ENCODE data around the gene DES.

The DES gene

GRCh38 chr2:219459460-219460311 lies 41.5 kb downstream of the DES start:
- DNase-seq = peak; percentile 24 to 31

GRCh38 chr2:219460424-219460926 lies 42.3 kb downstream of the DES start:
- no peak for DNase-seq

GRCh38 chr2:219461047-219461514 lies 42.9 kb downstream of the DES start:
- DNase-seq = no peak

GRCh38 chr2:219461669-219462068 lies 43.5 kb downstream of the DES start:
- DNase-seq = no peak

GRCh38 chr2:219462349-219462748 lies 44.2 kb downstream of the DES start:
- no peak for DNase-seq

DNA sequence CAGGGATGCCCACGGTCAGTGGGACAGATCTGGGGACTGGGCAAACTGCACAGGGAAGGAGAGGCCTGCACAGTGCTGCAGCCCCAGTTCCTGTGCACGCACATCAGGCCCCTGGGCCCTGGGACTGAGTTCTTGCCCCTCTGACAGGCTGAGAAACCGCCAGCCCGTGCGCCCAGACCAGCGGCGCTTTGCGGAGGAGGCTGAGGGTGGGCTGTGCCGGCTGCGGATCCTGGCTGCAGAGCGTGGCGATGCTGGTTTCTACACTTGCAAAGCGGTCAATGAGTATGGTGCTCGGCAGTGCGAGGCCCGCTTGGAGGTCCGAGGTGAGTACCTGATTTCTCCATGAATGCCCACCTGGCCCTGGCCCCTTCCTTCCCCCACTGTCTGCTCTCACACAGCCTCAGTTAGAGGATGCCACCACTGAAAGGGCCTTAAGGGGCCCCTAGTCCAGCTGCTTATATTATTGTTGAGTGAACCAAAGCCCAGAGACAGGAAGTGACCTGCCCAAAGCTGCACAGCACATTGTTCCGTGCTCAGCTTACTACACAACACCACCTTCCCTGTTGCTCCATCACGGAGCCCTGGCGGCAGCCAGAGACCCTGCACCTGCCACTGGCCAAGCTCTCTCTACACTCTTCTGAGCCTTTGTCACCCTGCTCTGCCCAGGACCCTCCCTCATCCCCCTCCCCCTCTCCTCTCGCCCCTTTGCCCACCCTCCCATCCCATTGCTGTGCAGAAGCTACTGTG lies 46.3 kb downstream of the DES start:
- DNase-seq = no peak

- no peak for DNase-seq
Measured at GRCh38 chr2:219465659-219466561, 47.7 kb downstream of the DES start.

GRCh38 chr2:219466816-219467735 lies 48.9 kb downstream of the DES start:
- DNase-seq = no peak

GRCh38 chr2:219467736-219468075 lies 49.5 kb downstream of the DES start:
- DNase-seq = no peak

- DNase-seq = no peak
Measured at GRCh38 chr2:219468410-219469185, 50.4 kb downstream of the DES start.

DNA sequence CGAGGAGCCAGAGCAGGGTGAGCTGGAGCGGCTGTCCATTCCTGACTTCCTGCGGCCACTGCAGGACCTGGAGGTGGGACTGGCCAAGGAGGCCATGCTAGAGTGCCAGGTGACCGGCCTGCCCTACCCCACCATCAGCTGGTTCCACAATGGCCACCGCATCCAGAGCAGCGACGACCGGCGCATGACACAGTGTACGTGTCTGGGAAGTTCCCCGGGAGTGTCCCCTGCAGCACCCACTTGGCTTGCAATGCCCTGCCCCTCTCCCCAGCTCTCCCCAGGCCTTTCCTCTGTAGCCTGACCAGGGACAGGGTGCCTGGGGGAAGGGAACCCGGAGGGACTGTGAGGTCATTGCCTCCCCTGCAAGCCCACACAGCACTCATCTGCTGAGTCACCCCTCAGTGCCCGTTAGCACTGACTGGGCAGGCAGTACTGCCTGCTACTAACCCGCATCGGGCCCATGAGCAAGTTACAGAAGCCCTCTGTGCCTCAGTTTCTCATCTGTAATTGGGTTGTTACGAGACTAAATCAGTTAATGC lies 51.1 kb downstream of the DES start:
- no peak for DNase-seq

GRCh38 chr2:219470429-219470828 lies 52.3 kb downstream of the DES start:
- DNase-seq = no peak

- DNase-seq = no peak
Measured at GRCh38 chr2:219471476-219472371, 53.5 kb downstream of the DES start.

DNA sequence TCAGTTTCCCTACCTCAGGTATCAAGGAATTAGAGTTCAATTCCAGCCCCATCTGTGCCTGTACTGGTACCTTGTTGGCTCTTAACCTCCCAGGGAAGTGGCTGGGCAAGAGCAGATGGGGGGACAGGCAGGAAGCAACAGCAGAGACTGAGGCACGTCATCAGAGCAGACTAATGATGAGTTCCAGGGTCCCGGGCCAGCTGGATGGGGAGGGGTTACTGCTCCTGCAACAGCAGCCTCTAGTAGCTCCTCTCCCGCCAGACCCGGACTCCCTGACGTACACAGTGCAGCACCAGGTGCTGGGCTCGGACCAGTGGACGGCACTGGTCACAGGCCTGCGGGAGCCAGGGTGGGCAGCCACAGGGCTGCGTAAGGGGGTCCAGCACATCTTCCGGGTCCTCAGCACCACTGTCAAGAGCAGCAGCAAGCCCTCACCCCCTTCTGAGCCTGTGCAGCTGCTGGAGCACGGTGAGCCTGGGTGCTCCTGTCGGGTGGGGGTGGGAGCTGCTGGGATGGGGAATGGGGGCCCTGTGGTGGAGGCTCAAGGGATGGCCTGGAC lies 54.5 kb downstream of the DES start:
- DNase-seq = no peak

- DNase-seq = no peak
Measured at GRCh38 chr2:219473511-219473910, 55.3 kb downstream of the DES start.

DNA sequence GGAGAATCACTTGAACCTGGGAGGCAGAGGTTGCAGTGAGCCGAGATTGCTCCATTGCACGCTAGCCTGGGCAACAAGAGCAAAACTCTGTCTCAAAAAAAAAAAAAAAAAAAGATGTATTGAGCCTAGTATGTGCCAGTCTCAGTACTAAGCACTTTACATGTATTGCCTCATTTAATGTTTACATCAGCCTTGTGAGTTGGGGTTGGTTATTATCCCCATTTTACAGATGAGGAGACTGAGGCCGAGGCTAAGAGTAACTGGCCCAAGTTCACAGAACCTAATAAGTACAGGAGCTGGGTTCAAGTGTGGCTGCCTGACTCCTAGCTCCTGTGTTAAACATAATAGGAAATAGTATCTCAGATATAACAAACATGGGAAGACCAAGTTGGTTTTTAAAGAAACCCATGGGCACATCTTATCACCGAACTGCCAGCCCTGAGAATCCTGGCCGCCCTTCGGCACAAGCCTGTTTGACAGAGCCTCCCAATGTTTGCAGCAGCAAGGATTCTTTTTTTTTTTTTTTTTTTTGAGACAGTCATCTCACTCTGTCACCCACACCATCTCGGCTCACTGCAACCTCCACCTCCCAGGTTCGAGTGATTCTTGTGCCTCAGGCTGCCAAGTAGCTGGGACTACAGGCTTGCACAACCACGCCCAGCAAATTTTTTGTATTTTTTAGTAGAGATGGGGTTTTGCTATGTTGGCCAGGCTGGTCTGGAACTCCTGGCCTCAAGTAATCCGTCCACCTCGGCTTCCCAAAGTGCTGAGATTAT lies 56.3 kb downstream of the DES start:
- DNase-seq = no peak

DNA sequence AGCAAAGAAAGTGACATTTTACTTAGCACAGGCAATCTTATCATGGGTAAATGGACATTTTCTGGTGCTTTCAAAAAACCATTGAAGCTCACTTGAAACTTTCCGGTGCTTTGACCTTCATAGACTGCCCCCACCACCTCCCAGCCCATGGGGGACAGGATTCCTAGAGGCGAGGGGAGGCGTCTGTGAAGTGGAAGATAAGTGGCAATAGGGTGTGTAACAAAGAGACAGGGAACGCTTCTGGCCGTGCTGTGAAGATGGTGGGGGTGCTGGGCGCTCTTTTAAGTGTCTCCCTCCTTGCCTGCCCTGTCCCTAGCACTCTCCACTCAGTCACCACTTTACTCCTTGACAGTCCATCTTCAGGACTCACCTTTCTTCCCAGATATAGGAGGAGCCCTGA lies 57.1 kb downstream of the DES start:
- DNase-seq = no peak
